ENCODE results near the gene CIAO1.

DNA sequence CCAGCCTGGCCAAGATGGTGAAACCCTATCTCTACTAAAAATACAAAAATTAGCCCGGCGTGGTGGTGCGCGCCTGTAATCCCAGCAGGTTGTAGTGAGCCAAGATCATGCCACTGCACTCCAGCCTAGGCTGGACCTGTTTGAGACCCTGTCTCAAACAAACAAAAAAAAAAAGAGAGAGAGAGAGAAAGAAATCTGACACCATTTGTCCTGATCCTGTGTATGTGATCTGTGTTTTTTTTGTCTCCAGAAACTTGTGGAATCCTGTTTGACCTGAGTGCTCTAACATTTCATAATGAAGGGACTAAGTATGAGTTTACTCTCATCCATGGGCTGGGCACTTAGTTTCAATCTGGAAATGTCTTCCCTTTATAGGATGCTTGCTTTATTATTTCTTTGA lies 52.7 kb downstream of the CIAO1 start:
- TF ChIP-seq HDGF (IDR thresholded peaks at IDR 0.05; ENCODE audit: borderline replicate concordance) (no peak), FOXK2 (IDR thresholded peaks at IDR 0.05) (no peak), TARDBP (IDR thresholded peaks at IDR 0.05) (no peak), SP1 (IDR thresholded peaks at IDR 0.05) (no peak)

All from HEK293T (cell line).